Right lobe of liver (tissue), 6 donors: ENCODE data around the gene THTPA. TPM values are rescaled to one million over a fixed set of nuclear protein-coding genes. Genes with fewer than 3 reads are reported as not detected.
"Not testable (repeated sequence)": the region's sequence is repeated elsewhere in the genome, so short reads cannot be mapped to it uniquely, and the experiment has no call there.

Experiments used
- ATAC-seq, 4 donors: fragments of 200-7000 bp; cut with Tn5 transposase; one replicate each; pipeline ENCODE4 v1.9.1; 2020; ENCODE audit warnings: mild to moderate bottlenecking in 4 of 4, moderate library complexity in 4 of 4
- DNase-seq, 3 donors: peaks; one replicate each; pipeline ENCODE4 v3.0.0-alpha.2; 2020
- H3K27ac ChIP-seq, 3 donors: fragments of 200-600 bp; one replicate each; pipeline ENCODE4 v1.8.0; 2022
- H3K27me3 ChIP-seq, 2 donors: fragments of 200-600 bp; one replicate each; pipeline ENCODE4 v1.8.0; 2022
- H3K36me3 ChIP-seq, 4 donors: fragments of 200-600 bp; sonication (generic) in 1 of 4; one replicate each; pipeline versions ENCODE4 v1.5.1 to v1.8.0; 2017 to 2022; ENCODE audit warnings: control low read depth in 1 of 4
- H3K4me1 ChIP-seq, 4 donors: fragments of 200-600 bp; sonication (generic) in 1 of 4; one replicate each; pipeline versions ENCODE4 v1.5.1 to v1.8.0; 2017 to 2022; ENCODE audit warnings: control low read depth in 1 of 4
- H3K4me3 ChIP-seq, 3 donors: fragments of 200-600 bp; one replicate each; pipeline ENCODE4 v1.8.0; 2022
- H3K9me3 ChIP-seq, 4 donors: fragments of 200-600 bp; sonication (generic) in 1 of 4; one replicate each; pipeline versions ENCODE4 v1.5.1 to v1.8.0; 2017 to 2022; ENCODE audit warnings: control low read depth in 1 of 4
- CTCF ChIP-seq, 4 donors: fragments of 200-600 bp in 3 of 4; fragments of 450-650 bp in 1 of 4; IDR thresholded peaks; one replicate each; pipeline versions ENCODE4 v1.5.1 to v1.8.0; 2016 to 2022; ENCODE audit warnings: antibody characterized with exemption in 4 of 4, mild to moderate bottlenecking in 2 of 4
- POLR2A ChIP-seq: fragments of 450-650 bp; IDR thresholded peaks from one replicate; pipeline ENCODE4 v1.6.1; 2017; ENCODE audit warnings: antibody characterized with exemption, mild to moderate bottlenecking
- WGBS: methylation state at CpG from one replicate; pipeline ENCODE4 v1.1.6; 2018; ENCODE audit warnings: low coverage, low lambda C conversion rate; ENCODE audit not compliant: insufficient coverage; ENCODE audit errors: missing lambda C conversion rate; 5-methylcytosine and 5-hydroxymethylcytosine counted together
- intact Hi-C, 2 donors: fragments of 100-400 bp; cut with DNase I; formaldehyde crosslinking; loops; one replicate each; pipeline versions ENCODE4 v1.11.2 to v1.14.1; 2022
- total RNA-seq, 6 experiments: library from RNA; depleted of rRNA in 2 of 6; stranded (reverse); fragments of >200 nt in 2 of 6; fragmentation: NEBNext Ultra II Directional in 3 of 6; extraction: Animal tissue kit (Norgen Biotek cat#: 25700) in 3 of 6; gene quantifications; one replicate each; pipeline versions ENCODE4 v1.1.0 to v1.2.4, GENCODE V29; 2016 to 2023
- donor health status: DM: no; HTN: yes; CAD: no.
- donor health status: DM: no; HTN: no; CAD: no.
- donor health status: DM: no; HTN: no; CAD: no.
- donor health status: DM: no; HTN: yes; CAD: no.
- donor health status: DM: no; HTN: yes; CAD: no.

Gene THTPA
- total RNA-seq, 6 experiments from 2014 or later = 8.2 to 15.0 (median 11.4) TPM

DNA sequence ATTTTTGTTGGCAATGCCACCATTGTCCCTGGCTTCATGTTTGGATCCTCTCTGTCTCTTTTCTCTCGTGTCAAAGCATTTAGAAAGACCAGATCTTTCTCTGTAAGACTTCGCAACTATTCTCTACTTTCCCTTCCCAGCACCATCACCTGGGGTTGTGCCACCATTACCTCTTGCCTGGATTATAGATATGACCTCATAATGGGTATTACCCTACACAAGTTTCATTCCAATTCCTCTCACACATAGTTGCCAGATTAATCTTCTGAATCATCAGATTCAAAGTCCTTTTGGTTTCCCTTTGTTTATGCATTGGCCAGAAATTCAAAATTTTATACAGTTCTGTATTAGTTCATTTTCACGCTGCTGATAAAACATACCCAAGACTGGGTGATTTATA is 52.9 kb downstream of the THTPA start:
- Histone ChIP-seq H3K27ac (peak overlapping the region in 2 of 3 donors; percentile 68 to 97), H3K4me3 (no peak overlapping the region), H3K27me3 (no peaks in the 10 kb centered on the region), H3K36me3 (no peaks in the 10 kb centered on the region), H3K4me1 (peaks cover 0 to 59% (median 27%) of the 10 kb centered on the region in 4 donors), H3K9me3 (no peaks in the 10 kb centered on the region)
- ATAC-seq (peak in 1 of 4 donors; percentile 40), DNase-seq (no peak)
- 81% methylated on average over 3 of the region's 3 CpGs for WGBS
- TF ChIP-seq CTCF (IDR thresholded peaks at IDR 0.05) (no peak), POLR2A (no peak)
- intact Hi-C loops = no loop called here

- Histone ChIP-seq H3K4me1 (peaks cover 0 to 65% (median 30%) of the 10 kb centered on the region in 4 donors), H3K27ac (peak overlapping the region; percentile 9 to 97 (median 68))
- 34% methylated on average over 7 of the region's 7 CpGs for WGBS
- H3K4me3 ChIP-seq, H3K36me3 ChIP-seq, H3K27me3 ChIP-seq, H3K9me3 ChIP-seq, intact Hi-C loops: not testable (repeated sequence)
- peak; percentile 50 to 69 (median 54) for ATAC-seq
- DNase-seq = peak in 1 of 3 donors; percentile 70
Measured at GRCh38 chr14:23609411-23610089, 53.5 kb downstream of the THTPA start.

Other genes starting within 250 kb of the THTPA start
- 10 to 100 TPM in 4 of 6 experiments, 1 to 10 TPM in 2; 8.8 to 15.8 (median 12.1) TPM for gene BCL2L2, start 249.4 kb upstream of the THTPA start, total RNA-seq
- gene PABPN1, start 234.8 kb upstream of the THTPA start, total RNA-seq = 10 to 100 TPM; 23.6 to 95.3 (median 64.6) TPM
- 1 to 10 TPM; 1.5 to 2.7 (median 2.1) TPM for gene SLC22A17, start 203.4 kb upstream of the THTPA start, total RNA-seq
- gene EFS, start 191.1 kb upstream of the THTPA start, total RNA-seq = under 1 TPM; 0.19 to 0.60 (median 0.39) TPM
- not detected for gene IL25, start 183.5 kb upstream of the THTPA start, total RNA-seq
- under 1 TPM in 2 of 6 experiments, not detected in 4; 0.32 to 0.49 TPM for gene CMTM5, start 179.2 kb upstream of the THTPA start, total RNA-seq
- under 1 TPM in 5 of 6 experiments, not detected in 1; 0.07 to 1.00 (median 0.13) TPM for gene MYH6, start 148.0 kb upstream of the THTPA start, total RNA-seq
- gene MYH7, start 120.6 kb upstream of the THTPA start, total RNA-seq = 1 to 10 TPM in 1 of 6 experiments, under 1 TPM in 5; 0.30 to 5.6 (median 0.60) TPM
- gene NGDN, start 86.6 kb upstream of the THTPA start, total RNA-seq = 10 to 100 TPM; 12.0 to 16.5 (median 14.3) TPM
- under 1 TPM; 0.33 to 0.83 (median 0.47) TPM for gene ZFHX2, start 4.5 kb upstream of the THTPA start, total RNA-seq
- 10 to 100 TPM; 13.6 to 25.9 (median 23.0) TPM for gene AP1G2, start 11.5 kb downstream of the THTPA start, total RNA-seq
- under 1 TPM in 3 of 6 experiments, not detected in 3; 0.07 to 0.20 (median 0.19) TPM for gene JPH4, start 22.5 kb downstream of the THTPA start, total RNA-seq
- gene DHRS2, start 80.1 kb downstream of the THTPA start, total RNA-seq = 10 to 100 TPM in 1 of 6 experiments, 1 to 10 TPM in 4, under 1 TPM in 1; 0.53 to 12.3 (median 4.2) TPM